RPMI7951 (cell line): ENCODE measurements around the gene RTL9. TPM values are rescaled to one million over a fixed set of nuclear protein-coding genes. Genes with fewer than 3 reads are reported as not detected.

Experiments
- DNase-seq: peaks from one replicate; pipeline ENCODE4 v3.0.0-alpha.2; 2012; ENCODE audit warnings: low read depth
- total RNA-seq: library from RNA; depleted of rRNA; stranded (reverse); fragments of >200 nt; shearing (Covaris generic); gene quantifications from 2 replicates; pipeline ENCODE4 v1.2.3, GENCODE V29; 2014

The RTL9 gene
- total RNA-seq, 1 experiment from 2014 or later: 0.24 TPM

DNA sequence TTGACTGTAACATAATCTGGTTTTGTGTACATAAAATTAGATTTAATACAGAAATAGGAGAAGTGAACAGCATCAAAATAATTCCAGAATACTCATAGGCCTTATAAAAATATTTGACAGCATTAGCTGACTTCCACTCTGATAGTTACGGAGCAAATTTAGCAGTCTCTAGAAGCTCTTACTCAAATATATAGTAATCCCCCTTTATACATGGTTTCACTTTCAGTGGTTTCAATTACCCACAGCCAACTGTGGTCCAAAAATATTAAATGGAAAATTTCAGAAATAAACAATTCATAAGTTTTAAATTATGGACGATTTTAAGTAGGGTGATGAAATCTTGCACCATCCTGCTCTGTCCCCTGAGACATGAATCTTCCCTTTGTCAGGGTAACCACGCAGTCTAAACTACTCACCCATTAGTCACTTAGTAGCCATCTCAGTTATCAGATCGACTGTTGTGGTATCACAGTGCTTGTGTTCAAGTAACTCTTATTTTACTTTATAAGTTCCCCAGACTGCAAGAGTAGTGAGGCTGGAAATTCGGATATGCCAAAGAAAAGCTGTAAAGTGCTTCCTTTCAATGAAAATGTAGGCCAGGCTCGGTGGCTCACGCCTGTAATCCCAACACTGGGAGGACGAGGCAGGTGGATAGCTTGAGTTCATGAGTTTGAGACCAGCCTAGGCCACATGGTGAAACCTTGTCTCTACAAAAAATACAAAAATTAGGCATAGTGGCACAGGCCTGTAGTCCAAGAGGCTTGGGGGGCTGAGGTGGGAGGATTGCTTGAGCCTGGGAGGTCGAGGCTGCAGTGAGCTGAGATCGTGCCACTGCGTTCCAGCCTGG lies 17.2 kb upstream of the RTL9 start:
- DNase-seq: peak; percentile 74

DNA sequence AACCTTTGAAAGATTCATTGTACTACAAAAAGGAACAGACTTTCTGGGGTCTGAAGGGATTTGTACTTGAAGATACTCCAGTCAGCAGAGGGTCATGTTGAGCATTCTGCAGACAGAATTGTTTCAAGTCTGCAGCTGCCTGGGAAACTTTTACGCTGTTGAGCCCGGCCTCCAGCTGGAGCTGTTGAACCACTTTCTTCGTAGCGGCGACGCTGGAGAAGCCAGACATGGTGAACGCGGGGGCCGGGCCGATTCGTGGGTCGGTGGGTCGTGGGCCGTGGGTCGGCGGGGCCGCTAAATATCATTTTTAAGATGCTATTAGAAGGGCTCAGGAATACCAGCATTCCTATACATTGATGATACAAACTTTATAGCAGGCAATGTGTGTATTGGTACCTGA lies 12.0 kb upstream of the RTL9 start:
- peak; percentile 28 for DNase-seq

DNA sequence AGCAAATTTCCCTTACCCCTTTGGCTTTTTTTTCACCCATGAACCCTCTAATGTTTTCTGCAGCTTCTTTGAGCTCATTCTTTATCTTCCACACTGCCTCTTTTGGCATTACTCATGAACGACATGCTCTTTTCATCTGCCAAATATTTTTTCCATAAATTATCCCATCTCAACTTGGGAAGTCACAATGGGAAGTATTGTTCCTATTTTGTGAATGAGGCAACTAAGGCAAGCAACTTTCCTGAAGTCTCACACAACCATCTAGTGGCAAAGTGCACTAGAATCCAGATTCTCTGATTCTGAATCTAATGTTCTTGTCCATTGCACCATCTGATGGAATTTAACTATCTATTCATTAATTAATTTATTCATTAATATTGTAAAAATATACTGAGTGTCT lies 625 bp downstream of the RTL9 start:
- peak; percentile 10 for DNase-seq

DNA sequence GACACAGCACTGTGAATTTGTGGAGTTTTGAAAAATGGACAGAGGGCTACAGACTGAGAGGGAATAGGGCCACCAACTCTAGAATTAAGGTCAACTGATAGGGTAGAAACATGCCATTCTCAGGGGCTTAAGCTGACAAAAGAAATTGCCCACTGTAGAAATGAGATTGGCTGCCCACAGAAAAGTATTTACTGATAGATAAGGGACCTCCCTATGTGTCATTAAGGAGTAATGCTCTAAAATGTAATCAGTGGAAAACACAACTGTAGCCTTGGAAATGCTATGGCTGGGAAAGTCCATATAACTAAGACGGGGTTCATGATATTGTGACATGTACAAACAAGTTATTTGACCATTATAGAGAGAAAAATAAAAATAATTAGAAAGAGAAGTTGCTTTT lies 4.6 kb downstream of the RTL9 start:
- no peak for DNase-seq

DNA sequence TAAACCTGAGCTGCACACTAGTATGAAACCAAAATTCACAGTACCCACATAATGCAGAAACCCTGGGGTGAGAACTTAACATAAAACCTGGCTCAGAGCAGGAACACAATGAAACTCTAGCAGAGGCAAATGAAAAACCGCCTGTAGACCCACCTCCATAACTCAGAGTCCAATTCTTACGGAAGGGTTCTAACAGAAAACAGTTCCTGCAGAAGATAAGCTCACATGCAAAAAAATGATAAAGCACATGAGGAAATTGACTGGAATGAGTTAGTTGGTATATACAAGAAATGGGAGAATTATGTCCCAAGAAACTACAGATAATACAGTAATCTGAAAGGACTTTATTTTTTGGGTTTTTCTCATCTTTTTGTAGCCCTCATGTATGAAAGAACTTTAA lies 14.7 kb downstream of the RTL9 start:
- no peak for DNase-seq

DNA sequence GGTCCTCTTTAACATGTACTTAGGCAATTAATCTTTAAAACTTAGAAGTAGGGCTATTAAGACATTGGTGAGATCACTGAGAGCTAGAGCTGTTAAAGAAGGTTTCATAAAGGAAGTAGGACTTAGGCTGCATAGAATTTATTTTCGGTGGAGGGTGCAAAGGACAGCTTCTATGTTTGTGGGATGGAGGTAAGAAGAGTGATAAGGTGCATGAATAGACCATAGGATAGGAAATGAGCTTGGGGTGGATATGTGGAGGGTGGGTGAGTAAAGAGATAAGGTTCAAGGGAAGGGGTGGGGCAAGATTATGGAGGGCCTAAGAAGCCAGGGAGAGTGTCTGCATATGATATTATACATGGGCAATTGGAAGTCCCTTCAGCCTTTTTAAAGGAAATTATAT lies 15.9 kb downstream of the RTL9 start:
- no peak for DNase-seq

DNA sequence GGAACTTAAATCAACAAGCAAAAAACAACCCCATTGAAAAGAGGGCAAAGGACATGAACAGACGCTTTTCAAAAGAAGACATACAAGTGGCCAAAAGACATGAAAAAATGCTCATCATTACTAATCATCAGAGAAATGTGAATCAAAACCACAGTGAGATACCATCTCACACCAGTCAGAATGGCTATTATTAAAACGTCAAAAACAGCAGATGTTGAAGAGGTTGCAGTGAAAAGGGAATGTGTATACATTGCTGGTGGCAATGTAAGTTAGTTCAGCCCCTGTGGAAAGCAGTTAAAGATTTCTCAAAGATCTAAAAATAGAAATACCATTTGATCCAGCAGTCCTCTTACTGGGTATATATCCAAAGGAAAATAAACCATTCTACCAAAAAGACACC lies 22.6 kb downstream of the RTL9 start:
- DNase-seq: peak; percentile 60

DNA sequence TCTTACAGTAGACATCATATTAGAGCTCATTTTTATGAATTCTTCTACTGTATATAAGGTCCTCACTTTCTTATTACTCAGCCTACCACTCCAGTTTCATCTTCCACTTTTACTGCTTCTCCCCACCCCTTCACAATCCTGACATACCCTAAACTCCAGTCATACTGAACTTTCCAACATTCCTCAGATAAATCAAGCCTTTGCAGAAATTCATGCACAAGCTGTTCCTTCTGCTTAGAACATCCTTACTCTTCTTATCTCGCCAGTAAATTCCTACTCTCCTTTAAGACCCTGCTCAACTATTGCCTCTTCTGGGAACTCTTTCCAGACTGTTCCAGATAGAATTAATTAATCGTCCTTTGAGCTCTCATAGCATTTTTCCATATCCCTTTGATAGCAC lies 24.8 kb downstream of the RTL9 start:
- peak; percentile 41 for DNase-seq

DNA sequence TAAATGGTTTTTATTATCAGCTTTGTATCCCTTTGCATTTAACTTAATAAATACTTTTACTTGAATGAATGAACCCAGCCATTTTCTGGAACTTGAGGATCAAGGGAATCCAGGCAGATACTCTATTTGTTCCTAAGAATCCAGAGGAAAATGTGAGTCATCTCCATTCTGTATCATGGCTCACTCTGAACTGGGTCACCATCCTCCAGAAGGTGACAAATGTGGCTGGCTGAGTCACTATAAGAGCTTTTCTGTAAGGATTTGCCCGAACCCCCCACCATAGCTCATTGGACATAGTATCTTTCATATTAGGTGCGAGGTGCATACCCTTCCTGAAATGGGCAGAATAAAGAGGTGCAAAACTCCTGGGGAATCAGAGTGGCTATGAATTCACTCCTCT lies 25.8 kb downstream of the RTL9 start:
- DNase-seq: peak; percentile 75

DNA sequence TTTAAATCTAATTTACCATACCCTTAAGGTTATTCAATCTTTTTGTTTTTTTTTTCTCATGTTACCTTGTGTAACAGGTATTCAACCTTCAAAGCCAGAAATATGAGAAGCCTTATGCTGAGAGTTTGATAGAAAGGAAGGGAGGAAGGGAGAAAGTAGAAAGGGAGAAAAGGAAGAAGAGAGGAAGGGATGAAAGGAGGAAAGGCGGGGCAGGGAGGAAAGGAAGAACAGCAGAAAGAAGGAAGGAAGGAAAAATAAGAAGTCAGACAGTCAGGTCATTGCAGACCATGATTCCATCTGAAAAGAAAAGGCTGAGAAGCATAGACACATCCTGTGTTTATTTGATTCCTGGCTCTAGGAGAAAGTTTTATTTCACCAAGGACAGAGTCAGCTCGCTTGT lies 30.9 kb downstream of the RTL9 start:
- DNase-seq: no peak

DNA sequence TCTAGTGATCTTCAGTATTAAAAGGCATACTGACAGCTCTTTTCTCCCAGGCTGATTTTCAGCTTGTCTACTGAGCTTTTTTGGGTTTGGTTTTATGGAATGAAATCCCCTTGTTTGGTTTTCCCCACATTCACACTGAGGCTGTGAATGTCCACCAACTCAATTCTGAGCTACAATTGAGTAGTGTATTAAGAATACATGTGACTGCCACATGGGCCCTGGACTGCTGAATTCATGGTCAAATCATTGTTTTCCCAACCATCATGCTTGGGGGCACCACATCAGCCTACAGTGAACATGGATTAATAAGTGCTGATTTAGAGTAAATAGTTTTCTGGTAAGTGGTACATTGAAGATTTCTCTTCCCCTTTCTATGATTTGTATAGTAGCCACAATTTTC lies 32.4 kb downstream of the RTL9 start:
- DNase-seq: no peak

DNA sequence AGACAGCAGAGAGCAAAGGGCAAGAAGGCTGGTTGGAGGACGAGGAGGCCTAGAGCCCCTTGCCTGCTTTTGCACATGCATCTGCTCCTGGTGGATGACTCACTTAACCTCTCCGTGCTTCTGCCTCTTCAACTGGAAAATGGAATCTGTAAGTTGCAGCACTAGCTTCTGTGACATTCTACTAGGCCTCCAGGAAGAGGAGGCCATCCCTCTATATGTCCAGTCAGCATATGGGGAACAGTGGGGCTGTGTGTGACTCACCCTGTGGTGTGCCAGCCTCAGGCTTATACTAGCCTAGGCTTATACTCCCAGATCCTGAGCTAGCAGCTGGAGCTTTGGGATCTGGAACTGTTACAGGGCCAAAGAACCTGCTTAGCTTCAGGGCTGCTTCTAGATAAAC lies 36.0 kb downstream of the RTL9 start:
- DNase-seq: peak; percentile 96

DNA sequence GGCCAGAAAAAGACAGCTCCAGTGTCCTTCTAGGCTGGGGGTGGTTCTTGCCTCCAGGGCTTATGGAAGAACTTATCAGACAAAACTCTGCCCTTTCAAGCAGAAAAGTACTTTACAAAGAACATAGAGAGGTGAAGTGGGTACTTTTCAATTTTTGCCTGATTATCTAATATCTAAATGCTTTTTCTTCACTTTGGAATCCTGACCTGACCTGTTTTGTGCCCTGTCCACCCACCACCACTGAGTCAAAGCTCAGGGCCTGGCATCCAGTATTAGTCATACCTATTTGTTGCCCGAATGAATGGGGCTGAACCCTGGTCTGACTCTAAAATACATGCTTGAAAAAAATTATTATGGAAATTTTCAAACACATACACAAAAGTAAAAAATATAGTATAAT lies 37.2 kb downstream of the RTL9 start:
- no peak for DNase-seq

DNA sequence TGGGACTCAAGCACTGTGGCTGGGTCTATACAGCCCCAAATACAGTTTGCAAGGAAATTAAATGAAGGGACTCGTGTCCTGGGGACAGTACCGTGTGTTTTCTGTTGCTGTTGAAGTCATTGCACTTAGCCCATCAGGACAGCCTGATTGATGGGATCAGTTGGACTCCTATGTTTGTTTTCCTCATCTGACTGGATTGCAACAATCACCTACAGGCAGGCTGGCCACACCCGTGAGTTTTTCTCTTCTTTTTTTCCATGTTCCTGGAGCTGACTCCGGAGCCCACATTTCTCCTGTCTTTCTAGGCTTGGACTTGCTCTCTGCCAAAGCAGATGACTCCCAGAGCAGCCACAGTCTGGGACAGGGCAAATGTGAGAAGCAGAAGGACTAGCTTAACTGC lies 38.1 kb downstream of the RTL9 start:
- no peak for DNase-seq

DNA sequence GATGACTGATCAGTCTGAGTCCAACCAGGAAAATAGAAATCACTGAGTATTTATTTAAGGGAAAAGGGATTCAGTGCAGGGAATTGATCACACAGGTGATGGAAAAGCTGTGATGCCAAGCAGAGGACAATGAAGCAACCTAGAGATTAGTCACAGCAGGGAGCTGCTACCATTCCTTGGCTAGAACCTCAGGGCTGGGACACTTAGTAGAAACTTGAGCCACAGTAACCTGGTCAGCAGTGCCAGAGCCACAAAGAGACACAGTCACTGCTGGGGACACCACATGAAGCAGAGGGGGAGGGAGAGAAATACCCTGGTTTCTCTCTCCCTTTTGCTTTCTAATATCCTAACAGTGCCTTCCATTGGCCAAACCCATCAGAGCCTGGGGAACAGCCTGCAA lies 38.7 kb downstream of the RTL9 start:
- DNase-seq: no peak

DNA sequence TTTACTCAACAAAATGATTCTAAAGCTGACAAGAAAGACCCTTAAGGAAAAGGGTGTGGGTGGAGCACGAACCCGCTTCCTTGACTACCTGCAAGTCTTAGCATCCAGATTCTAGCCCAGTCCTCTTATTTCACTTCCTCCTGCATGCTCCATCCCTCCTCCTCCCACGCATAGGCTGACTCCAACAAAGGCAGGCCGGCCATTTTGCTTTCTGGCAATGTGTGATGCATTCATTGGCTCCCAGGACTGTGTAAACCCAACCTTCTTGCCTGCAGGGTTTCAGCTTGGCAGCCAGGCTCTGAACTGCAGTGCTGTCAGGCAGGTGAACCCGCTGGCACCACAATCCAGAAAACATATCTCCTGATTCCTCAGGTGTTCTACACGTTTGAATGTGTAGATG lies 39.3 kb downstream of the RTL9 start:
- no peak for DNase-seq

DNA sequence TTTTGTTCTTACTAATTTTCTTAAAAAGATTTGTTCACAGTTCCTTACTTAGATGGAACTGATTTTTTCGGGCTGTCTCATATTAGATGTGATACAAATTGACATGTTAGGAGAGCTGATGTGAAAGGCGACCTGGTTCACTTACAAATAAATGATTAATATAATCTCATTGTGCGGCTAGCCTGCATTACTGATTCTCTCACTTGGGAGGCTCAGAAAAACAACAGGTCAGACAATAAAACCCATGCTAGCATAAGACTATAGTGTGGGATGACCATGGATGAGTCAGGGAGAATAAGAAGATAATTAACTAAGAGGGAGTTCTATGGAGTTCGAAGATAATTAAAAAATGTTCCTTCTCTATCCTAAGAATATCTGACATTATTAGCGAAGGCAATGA lies 40.8 kb downstream of the RTL9 start:
- DNase-seq: no peak

DNA sequence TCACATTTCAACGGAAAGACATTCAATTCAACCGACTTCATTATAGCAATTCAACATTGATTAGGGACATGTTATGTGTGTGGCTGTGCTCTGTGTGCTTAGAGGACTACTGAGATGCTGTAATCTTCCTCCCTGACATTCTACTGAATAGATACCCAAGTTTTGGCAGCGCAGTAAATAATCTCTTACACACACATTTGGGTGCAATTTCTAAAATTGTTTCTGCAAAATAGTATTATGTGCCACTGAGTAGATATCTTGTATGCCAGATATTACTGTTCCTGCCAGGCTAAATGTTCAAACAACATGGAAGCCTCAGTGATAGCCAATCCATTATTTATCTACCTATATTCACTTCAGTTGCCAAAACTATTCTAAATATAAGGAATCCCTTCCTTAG lies 41.3 kb downstream of the RTL9 start:
- no peak for DNase-seq

DNA sequence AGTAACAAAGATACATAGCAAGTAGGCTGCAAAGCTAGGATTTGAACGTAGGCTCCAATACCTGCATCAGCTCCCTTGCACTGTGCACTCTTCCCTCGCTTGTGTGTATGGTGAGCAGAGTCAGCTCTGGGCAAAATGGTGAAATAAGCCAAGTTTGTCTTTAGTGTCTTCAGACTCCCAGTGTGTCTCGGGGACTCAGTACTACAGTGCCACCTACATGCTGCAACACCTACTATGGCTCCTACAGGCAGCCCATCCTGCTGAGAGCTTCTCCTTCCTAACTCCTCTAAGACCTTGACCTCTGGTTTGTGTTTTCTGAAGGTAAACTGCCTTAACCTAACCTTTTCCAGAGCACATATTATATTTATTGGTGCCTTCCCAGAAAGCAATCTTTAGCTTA lies 42.5 kb downstream of the RTL9 start:
- no peak for DNase-seq

DNA sequence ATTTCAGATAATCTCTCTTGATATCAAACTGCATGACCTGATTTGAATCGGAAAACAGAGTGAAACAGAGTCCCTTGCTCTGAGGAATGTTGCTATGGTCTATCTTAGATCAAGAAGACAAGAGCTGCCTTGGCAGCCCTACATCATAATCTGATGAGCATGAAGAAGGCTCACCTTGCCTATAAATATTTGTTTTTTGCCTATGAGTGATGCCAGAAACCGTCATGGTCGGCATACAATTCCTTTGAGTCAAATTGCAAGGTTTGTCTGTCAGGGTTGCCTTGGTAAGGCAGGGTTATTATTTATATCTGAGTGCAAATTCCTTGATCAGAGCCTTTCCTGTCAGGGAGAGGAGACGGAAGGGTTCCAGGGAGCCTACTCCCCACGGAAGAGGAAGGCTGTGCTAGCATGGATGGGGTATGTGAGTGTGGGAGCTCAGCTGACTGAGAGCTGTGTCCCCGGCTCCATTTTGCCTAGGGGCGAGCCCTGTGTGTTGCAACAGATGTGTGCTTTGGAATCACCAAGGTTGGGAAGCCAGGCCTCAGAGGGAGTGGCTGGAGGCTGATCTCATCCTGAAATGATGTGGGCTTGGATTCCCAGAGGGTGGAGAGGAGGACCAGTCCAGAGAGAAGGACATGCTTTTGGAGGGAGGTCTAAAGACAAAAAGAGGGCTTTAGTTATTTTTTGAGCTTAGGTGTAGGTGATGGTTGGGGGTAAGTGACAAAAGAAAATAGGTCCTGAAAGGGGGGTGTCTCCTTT lies 43.6 kb downstream of the RTL9 start:
- peak; percentile 83 for DNase-seq

DNA sequence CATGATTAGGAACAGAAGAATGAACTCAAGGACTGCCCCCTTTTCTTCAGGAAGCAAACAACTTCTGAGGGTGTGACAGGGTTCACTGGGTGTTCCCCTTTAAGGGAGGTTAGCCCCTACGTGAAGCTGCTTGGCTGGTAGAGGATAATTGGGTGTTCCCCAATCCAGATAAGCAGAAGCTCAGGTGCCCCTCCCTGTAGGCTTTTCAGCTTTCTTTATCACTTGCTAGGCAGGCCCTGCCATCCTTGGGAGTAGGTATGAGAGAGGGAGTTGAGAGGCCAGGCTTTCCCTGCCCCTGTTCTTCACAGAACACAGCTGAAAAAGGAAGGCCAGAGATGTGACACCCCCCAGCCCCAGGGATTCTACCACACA lies 44.2 kb downstream of the RTL9 start:
- no peak for DNase-seq

DNA sequence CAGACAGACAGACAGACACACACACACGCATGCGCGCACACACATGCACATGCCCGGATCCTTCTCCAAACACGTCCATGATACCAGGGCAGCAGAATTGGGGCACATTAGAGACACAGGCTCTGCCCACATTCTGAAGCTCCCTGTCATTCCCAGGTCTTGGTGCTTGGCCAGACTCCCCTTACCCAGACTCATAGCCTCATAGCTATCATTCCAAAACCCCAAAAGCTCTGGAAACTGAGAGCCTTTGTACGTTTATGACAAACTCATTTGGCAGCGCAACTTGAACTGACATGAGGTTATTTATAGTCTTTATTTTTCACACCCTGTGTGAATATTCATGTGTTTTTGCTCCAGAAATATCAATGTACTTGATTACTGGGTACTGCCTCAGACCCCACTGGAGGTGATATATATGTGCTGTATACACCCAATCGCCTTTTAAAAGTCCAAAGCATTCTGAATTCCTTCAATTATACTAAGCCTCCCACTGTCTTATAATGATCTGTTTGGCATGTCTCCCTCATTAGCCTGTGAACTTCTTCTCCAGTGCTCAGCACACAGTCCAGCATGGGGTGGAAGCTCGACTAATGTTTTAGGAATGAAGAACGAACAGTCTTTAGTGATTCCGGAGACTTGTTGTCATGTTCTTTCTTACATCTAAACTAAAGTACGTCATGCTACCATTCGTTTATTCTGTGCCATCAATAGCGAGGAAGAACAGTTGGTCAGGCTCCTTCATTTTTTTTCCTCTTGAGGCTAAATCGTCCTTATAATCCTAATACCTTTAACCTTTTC lies 45.0 kb downstream of the RTL9 start:
- DNase-seq: no peak

DNA sequence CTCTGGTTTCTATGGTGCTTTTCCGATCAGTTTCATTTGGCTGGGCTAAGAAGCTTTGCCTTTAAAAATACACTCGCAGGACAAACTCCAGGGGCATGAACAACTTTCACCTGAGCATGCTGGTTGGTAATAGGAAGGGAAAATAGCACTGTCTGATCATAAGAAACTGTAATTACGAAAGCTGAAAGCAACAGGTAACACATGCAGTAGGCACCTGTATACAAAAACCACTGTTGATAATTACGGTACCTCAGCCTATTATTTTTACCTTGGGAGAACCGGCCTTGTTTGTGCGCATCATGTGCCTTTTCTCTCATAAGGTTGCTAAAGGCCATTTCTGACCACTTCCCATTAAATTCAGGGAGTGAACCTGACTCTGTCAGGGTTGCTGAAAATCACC lies 45.7 kb downstream of the RTL9 start:
- DNase-seq: no peak
